GM18520 (cell line): ENCODE measurements around the gene CELA2A.
"Not testable (repeated sequence)": the region's sequence is repeated elsewhere in the genome, so short reads cannot be mapped to it uniquely, and the experiment has no call there.

Experiments used
- ATAC-seq: cut with Tn5 transposase; IDR thresholded peaks from one replicate; pipeline ENCODE4 v1.9.1; 2021; ENCODE audit not compliant: unreplicated experiment

The CELA2A gene

DNA sequence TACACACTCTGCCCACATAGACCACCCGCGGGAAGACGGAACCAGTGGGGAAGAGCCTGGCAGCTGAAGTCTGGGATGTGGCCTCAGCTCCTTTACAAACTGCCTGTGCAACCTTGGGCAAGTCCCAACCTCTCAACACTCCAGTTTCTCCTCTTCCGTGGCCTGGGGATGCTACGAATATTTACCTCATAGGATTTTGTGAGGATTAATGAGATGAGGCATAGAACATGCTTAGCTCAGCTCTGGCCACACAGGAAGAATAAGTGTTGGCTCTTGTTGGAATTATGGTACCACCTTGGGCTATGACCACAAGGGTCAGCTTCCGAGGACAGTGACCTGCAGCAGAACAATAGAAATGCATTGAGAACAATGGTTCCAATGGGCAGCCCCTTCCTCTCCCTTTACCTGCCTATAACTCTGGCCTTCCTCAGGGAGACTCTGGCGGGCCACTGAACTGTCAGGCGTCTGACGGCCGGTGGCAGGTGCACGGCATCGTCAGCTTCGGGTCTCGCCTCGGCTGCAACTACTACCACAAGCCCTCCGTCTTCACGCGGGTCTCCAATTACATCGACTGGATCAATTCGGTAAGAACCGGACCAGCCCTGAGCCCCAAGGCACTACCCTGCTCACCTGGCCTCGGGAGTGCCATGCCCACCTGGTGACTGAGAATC is 10.6 kb downstream of the CELA2A start:
- not testable (repeated sequence) for ATAC-seq

DNA sequence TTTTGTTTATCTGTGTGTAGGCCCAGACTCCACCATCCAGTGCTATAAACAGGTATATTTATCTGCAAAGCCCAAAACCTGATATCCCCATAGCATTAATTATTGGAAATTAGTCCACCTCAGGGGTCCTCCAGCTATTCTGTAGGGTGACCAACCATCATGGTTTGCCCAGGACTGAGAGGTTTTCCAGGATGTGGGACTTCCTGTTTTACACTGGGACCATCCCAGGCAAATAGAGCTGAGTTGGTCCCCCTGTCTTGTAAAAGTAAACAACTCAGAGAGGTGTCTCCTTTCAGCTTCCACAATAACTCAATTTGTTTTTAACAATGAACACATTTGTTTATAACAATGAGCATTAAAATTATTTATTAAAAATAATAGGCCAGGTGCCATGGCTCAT is 11.6 kb downstream of the CELA2A start:
- no peak for ATAC-seq

DNA sequence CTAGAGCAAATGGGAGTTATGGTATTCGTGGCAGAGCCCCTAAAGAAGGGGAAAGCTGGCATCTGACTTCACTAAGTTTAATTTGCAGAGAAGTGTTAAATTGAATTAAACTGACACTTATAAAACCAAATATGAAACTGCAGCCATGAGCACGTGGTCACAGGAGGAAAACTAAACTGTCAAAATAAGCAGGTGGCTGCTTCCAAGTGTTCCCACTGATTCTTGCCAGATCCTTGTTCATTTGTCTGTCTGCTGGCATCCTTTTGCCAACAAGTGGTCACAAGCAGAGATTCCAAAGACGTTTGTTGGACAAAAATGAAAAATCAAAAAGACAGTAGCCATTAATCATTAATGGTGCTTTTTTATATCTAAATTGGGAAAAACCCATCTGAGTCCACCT is 12.8 kb downstream of the CELA2A start:
- no peak for ATAC-seq

DNA sequence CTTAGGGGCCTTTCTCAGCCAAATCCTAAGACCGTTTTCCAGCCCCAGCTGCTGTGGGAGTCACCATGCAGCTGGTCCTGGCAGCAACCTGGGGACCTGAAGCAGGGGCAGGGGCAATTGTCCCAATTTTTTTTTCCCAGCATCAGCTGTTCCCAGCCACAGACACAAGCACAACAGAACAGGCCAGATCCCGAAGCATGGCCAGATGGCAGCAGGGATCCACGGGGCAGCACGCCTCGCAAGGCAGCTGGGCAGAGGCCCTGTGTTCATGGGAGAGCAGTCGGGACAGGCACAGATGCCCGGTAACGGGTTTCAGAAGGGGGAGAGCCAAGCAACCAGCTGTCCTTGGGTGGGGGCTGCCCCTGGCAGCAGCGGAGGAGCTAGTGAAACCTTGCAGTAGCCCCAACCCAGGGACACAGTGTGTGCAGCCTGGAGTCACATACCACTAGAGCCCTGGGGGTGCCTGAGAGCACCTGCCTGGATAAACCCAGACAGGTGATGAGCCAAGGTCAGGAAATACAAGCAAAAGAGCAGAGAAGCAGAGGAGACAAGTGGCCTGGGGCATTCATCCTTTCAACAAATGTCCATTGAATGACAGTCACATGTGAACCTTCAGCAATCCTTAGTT is 13.4 kb downstream of the CELA2A start:
- ATAC-seq = not testable (repeated sequence)

DNA sequence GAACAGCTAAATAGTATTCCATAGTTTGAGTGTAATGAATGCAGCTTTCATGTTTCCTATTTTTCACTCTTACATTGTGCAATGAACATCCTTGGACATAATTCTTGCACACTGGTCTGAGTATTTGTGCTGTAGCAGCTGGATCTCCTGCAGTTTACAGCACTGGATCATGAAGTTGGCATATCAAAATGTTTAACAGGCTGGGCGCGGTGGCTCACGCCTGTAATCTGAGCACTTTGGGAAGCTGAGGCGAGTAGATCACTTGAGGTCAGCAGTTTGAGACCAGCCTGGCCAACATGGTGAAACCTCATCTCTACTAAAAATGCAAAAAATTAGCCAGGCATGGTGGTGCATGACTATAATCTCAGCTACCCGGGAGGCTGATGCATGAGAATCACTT is 14.5 kb downstream of the CELA2A start:
- not testable (repeated sequence) for ATAC-seq

DNA sequence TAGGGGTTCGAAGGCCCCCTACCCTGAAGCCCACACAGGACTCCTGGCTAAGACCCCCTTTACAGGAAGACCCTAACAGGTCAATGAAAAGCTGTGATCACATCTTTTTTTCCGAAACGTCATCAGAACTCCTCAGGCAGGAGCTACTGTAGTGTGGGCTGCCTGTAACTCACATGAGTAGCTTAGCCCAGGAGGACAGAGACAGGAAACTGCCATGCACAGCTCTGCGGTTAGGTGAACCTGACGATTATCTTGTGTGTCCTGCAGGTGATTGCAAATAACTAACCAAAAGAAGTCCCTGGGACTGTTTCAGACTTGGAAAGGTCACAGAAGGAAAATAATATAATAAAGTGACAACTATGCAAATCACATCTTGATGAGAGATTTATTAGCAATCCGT is 15.2 kb downstream of the CELA2A start:
- ATAC-seq = not testable (repeated sequence)

DNA sequence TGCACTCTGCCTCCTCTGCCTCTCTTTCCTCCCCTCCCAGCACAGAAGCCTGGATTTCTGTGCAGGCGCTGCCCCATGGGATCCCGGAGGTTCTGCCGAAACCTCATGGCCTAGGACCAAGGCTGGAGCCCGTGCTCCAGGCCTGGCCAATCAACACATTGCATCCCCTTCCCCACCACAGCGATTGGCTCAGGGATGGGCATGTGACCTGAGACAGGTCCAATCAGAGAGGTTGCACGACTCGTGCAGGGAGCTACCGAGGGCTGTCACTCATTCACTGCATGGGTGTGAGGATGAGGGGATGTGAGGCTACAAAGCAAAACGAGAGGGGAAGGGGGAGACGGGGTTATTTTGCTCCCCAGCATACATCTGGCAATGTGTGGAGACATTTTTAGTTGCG is 16.1 kb downstream of the CELA2A start:
- no peak for ATAC-seq

DNA sequence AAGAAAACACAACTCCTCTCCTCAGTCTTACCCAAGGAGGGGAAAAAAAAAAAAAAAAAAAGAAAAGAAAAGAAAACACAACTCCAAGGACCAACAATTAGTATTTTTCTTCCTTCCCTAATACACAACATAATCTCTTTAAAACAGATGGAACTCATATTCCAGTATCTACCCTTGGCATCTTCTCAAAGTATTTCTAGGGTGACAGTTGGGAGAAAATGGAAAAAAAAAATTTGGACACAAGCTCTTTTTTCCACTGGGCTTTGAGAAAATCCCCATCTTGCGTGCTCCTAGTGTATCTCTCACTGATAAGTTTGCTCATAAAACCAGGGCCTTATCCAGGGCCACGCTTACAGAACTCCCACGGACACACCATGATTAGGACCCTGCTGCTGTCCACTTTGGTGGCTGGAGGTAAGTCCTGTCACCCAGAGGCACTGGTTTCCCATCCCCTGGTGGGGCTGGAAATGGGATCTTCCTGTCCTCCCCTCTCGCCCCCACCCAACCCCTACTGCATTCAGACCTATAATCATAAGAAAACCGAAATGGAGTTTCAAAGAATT is 19.3 kb downstream of the CELA2A start, which contains the start of gene CELA2B:
Gene CELA2B (plus strand): TSS at position 353 of the 563 bp plus-strand sequence. CDS start 22 bp downstream, at position 375.
- no peak for ATAC-seq

DNA sequence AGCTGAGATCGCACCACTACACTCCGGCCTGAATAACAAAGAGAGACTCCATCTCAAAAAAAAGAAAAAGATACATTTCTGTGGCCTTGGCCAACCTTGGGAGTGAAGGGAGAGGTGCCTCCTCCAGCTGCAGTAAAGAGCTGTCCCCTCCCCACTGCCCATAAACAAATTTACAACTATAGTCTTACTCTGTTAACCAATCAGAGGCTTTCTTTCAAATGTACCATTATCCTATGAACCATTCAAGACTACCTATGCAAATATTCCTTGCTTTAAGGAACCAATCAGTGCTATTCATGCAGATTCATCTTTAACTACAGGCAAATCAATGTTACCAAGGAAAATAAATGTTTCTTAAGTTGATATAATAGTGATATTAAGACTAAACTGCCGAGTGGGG is 20.4 kb downstream of the CELA2A start:
- ATAC-seq = no peak

DNA sequence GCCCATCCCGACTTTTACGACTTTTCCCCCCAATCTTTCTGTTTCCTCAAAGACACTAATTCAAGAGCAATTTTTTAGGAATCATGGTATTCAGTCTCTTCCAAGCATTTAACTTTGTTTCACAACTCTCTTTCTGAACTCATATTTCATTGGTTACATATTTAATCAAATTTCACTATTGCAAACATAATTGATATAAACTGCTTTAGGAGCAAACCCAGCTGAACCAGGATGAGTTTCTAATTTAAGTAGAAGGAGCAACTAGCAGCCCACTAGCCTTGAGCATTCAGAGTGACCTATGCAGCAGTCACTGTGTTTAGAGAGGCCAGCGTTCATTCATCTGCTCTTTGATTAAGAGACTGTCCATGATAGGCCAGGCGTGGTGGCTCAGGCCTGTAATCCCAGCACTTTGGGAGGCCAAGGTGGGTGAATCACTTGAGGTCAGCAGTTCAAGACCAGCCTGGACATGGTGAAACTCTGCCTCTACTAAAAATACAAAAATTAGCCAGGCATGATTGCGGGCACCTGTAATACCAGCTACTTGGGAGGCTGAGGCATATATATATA is 21.2 kb downstream of the CELA2A start:
- ATAC-seq = no peak

DNA sequence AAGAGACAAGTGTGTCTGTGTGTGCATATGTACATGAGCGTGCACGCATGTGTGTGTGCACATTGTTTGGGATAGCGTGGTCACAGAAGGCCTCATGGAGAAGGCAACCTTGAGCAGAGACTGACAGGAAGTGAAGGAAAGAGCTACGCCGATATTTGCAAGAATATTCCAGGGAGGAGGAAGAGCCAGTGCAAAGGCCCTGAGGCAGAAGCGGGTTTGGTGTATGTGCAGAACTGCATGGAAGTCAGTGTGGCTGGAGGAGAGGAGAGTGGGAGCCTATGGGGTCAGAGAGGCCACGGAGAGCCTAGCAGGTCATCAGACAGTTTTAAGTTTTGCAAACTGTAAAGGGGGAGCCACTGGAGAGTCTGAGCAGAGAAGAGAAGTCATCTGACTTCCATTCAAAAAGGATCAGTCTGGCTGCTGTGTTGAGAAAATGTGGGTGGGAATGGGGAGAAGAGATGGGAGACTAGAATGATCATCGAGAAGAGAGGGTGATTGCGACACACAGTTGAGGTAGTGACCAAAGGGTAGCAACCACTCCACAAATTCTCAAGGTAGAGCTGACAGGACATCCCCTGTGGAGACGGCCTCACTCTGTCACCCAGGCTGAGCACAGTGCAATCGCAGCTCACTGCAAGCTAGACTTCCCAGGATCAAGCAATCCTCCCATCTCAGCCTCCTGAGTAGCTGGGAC is 23.3 kb downstream of the CELA2A start:
- no peak for ATAC-seq

DNA sequence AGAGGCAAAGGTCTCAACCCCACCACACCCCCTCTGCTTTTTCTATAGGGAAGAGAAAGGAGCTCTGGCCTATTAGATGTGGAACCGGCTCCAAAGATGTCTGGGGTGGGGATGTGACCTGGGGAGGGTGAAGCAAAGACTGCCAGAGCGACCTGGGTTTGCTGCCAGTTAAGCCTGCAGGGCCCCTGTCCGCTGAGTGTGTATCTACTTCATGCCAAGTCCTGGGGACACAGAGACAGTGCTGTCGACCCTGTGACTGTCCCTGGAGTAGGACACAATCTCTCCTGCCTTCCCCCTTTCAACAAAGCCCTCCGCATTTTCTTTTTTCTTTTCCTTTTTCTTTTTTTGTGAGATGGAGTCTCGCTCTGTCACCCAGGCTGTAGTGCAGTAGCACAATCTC is 25.9 kb downstream of the CELA2A start:
- ATAC-seq = not testable (repeated sequence)

DNA sequence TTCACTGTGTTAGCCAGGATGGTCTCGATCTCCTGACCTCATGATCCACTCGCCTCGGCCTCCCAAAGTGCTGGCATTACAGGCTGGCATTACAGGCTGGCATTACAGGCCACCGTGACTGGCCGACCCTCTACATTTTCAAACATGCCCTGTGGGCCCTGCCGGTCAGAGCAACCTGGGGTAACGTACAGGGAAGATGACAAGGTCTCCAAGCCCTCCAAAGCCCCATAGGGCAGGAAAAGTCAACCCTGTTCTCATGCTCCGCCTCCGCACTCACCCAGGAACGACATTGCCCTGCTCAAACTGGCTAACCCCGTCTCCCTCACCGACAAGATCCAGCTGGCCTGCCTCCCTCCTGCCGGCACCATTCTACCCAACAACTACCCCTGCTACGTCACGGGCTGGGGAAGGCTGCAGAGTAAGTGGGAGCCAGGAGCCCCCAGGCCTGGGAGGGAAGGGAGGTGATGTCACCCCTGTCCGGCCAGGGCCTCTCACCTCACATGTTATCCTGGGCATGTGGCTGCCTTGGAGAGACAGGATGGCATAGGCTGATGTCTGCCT is 26.5 kb downstream of the CELA2A start:
- ATAC-seq = not testable (repeated sequence)

DNA sequence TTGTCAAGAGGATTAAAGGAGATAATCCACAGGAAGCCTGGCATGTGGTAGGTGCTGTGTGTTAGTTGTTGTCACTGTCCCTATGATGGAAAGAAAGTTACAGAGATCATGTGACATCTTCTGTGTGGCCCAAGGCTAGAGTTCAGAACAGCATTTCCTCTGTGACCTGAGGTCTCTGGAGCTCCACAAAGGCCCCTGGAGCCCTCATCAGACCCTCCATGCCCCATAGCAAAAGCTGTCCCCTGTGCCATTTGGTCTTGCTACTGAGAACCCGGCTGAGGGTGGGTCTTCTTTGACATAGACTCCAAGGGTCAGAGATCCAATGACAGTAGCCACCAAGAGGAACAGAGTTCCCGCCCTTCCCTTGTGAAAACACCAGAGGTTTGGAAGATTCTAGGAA is 27.4 kb downstream of the CELA2A start:
- ATAC-seq = no peak

DNA sequence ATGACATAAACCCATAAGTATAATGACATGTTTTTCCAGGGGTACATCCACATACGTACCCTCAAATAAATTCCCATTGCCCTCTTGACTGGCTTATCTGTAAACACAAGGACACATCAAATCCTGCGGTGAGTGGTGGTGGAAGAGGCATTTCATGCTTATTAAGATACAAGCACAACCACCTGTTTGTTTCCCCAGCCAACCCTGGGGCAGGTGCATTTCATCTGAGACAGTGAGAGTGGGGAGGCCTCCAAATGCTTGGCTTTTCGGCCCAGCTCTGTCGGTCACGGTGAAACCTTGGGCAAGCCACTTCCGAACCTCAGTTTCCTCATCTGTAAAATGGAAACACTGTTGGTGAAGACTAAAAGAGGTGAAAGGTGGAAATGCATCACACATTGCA is 27.9 kb downstream of the CELA2A start:
- ATAC-seq = not testable (repeated sequence)

DNA sequence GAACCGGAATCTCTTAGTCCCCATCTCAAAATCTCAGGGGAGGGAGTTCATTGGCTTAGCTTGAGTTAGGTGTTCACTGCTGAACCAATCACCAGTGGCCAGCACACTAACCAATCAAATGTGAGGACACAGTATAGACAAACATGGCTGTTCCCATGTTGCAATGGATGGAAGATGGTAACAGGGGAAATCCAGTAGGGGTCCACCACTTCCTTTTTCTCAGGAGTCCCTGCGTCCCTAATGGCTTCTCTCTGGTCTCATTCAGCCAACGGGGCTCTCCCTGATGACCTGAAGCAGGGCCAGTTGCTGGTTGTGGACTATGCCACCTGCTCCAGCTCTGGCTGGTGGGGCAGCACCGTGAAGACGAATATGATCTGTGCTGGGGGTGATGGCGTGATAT is 29.1 kb downstream of the CELA2A start:
- no peak for ATAC-seq

DNA sequence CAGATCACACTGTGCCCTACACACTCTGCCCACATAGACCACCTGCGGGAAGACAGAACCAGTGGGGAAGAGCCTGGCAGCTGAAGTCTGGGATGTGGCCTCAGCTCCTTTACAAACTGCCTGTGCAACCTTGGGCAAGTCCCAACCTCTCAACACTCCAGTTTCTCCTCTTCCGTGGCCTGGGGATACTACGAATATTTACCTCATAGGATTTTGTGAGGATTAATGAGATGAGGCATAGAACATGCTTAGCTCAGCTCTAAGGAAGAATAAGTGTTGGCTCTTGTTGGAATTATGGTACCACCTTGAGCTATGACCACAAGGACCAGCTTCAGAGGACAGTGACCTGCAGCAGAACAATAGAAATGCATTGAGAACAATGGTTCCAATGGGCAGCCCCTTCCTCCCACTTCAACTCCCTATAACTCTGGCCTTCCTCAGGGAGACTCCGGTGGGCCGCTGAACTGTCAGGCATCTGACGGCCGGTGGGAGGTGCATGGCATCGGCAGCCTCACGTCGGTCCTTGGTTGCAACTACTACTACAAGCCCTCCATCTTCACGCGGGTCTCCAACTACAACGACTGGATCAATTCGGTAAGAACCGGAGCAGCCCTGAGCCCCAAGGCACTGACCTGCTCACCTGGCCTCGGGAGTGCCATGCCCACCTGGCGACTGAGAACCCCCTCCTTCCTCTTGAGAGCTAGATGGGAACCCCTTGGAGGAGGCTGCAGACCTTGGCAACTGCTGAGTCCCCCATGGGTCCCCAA is 30.5 kb downstream of the CELA2A start:
- ATAC-seq = not testable (repeated sequence)

DNA sequence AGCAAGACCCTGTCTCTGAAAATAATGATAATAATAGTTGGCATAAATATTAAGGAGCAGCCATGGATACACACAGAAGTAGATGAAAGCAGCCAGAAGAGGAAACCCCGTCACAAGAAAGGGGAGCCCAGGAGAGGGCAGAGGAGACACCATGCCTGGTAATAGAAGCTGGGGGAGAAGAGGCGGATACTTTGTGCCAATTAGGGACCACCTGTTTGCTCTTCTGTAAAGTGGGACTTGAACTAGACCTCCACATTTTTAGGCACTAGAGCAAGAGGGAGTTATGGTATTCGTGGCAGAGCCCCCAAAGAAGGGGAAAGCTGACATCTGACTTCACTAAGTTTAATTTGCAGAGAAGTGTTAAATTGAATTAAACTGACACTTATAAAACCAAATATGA is 31.8 kb downstream of the CELA2A start:
- ATAC-seq = no peak

DNA sequence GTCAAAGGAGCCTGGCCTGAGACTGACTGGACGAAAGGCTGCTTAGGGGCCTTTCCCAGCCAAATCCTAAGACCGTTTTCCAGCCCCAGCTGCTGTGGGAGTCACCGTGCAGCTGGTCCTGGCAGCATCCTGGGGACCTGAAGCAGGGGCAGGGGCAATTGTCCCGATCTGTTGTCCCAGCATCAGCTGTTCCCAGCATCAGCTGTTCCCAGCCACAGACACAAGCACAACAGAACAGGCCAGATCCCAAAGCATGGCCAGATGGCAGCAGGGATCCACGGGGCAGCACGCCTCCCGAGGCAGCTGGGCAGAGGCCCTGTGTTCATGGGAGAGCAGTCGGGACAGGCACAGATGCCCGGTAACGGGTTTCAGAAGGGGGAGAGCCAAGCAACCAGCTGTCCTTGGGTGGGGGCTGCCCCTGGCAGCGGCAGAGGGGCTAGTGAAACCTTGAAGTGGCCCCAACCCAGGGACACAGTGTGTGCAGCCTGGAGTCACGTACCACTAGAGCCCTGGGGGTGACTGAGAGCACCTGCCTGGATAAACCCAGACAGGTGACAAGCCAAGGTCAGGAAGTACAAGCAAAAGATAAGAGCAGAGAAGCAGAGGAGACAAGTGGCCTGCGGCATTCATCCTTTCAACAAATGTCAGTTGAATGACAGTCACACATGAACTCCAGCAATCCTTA is 32.7 kb downstream of the CELA2A start:
- no peak for ATAC-seq

DNA sequence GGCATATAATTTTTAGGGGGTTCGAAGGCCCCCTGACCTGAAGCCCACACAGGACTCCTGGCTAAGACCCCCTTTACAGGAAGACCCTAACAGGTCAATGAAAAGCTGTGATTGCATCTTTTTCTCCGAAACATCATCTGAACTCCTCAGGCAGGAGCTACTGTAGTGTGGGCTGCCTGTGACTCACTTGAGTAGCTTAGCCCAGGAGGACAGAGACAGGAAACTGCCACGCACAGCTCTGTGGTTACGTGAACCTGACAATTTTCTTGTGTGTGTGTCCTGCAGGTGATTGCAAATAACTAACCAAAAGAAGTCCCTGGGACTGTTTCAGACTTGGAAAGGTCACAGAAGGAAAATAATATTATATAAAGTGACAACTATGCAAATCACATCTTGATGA is 34.5 kb downstream of the CELA2A start:
- not testable (repeated sequence) for ATAC-seq
